ENCODE measurements around the gene CEP57L1.
"Not testable (repeated sequence)": the region's sequence is repeated elsewhere in the genome, so short reads cannot be mapped to it uniquely, and the experiment has no call there.

The CEP57L1 gene

DNA sequence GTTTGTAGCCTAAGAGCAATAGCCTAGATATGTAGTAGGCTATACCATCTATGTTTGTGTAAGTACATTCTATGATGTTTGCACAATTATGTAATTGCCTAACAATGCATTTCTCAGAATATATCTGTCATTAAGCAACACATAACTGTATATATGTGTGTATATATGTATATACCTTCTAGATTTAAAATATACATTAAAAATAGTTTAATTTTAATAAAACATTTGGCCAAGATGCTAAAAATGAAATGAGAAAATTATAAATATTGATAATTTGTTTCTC lies 21.2 kb upstream of the CEP57L1 start:
- no peak for DNase-seq

DNA sequence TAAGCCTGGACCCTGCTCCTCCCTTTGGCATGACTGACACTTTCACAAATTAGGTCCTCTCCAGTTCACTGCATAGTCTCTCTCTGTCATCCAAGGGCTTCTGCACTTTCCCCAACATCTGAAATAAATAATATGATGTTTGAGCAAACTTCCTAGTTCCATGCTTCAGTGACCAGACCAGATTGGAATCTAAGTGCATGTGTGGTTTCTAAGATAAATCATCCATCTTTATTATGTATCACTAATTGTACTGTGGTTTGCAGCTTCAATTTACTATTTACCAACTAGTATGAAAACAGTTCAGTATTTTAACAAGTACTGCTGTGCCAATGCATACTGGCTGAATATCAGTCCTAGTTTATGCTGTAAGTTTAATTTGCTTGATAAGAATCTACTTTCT lies 19.4 kb upstream of the CEP57L1 start:
- no peak for DNase-seq

DNA sequence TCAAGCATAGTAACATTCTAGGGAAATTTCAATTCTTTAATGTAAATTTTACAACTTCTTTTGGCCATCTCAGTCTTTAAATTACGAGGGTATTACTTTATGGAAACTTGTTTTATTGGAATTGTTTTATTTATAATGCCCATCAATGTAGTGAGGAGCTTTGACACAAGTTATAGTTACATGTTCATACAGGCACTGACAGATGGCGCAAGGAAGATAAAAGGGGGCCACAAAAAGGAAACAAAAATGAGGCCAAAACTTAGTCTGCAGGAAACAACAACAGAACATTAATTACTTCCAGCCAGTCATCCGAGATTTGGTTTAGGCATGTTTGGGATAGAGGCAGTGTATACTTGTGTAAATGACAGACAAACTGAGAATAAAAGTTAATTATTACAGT lies 18.9 kb upstream of the CEP57L1 start:
- no peak for DNase-seq

DNA sequence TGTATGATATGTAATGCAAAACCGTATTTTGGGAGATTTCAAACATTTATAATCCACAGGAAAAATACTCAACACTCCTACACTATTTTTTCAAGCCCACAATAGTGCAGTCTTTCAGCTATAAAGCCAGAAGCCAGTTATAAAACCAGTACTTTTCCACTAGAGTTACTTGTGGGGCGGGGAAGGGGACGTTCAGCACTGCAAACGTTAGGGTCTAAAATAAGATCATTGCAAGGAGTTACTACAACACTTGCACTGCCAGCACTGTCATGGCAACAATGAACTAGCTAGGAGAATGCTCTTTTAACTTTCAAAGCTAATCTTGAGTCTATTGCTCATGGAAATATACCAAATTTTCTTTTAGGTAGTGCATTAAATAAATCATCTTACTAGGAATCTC lies 15.3 kb upstream of the CEP57L1 start:
- DNase-seq, result no peak

DNA sequence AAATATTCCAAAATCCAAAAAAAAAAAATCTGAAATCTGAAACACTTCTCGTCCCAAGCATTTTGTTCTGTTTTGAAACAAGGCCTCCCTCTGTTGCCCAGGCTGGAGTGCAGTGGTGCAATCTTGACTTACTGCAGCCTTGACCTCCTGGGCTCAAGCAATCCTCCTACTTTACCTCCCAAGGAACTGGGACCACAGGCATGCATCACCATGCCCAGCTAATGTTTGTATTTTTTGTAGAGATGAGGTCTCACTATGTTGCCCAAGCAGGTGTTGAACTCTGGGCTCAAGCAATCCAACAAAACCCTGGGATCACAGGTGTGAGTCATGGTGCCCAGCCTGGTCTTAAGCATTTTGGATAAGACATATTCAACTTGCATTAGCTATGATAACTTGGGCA lies 14.3 kb upstream of the CEP57L1 start:
- DNase-seq, result no peak

DNA sequence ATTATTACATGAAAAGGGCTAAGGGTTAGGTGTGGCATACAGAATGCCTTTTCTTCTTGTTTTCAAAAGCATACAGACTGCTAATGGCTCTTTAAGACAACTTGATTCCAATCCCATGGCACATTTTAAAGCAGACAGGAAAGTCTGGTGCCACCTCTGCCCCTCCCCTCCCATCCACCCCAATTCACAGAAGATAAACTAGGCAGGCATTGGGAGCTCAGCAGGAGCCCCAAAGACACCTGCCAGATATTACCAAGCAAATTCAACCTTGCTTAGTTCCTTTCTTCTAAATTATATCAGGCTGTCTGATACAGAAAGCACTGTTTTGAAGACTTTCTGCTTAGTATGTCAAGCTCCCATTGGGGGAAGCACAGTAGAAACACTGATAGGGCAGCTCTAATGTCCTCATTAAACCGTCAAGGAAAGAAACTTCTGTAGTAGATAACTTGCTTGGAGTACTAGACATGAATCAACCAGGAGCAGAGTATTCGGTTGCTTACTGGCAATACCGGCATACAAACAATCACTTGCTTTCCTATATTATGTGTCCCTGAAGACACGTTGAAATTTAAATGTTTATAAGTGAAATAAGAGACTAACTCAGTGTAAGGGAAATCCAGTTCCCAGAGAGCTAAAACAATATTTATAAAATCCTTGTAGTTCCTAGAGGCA lies 13.7 kb upstream of the CEP57L1 start:
- peak; percentile 0 for DNase-seq

DNA sequence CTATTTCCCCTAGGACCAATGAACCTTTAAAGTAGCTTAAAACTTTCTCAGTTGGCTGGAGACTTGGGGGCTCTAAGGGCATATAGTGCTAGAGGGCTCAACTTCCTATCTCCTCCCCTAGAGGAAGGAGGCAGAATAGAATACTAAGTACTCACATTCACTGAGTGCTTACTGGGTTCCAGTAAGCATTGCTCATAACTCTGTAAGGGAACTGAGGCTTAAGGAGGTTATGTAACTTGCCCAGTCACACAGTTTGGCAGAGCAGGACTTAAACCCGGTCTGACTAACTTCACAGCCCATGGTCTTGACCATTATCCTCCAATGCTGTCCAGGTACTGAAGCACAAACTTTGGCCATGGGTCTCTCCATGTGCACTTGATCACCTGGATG lies 13.1 kb upstream of the CEP57L1 start:
- no peak for DNase-seq

DNA sequence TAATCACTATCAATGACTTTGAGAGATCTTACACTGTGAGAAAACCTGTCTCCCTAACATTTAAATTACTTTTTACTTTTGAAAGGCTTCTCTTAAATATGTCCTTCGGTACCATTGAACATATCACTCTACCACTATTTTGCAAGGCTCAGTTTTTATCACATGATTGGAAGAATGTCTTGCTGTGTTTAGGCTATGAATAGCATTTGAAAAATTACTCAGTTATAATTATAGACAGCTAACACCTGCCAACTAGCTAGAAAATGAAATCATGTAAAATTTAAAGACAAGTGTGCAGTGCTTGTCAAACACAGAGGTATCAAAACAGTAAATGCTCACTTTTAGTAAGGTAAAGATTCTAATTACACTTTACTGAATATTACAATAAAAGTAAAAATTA lies 11.7 kb upstream of the CEP57L1 start:
- peak; percentile 5 for DNase-seq

DNA sequence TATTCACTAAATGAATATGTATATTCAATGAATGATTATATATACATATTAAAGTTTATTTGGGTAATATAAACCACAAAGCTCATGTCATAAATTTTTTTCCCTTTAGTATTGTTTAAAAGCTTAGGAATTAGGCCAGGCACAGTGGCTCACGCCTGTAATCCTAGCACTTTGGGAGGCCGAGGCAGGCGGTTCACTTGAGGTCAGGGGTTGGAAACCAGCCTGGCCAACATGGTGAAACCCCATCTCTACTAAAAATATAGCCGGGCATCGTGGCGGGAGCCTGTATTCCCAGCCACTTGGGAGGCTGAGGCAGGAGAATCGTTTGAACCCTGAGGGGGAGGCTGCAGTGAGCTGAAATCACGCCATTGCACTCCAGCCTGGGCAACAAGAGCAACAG lies 11.2 kb upstream of the CEP57L1 start:
- not testable (repeated sequence) for DNase-seq

DNA sequence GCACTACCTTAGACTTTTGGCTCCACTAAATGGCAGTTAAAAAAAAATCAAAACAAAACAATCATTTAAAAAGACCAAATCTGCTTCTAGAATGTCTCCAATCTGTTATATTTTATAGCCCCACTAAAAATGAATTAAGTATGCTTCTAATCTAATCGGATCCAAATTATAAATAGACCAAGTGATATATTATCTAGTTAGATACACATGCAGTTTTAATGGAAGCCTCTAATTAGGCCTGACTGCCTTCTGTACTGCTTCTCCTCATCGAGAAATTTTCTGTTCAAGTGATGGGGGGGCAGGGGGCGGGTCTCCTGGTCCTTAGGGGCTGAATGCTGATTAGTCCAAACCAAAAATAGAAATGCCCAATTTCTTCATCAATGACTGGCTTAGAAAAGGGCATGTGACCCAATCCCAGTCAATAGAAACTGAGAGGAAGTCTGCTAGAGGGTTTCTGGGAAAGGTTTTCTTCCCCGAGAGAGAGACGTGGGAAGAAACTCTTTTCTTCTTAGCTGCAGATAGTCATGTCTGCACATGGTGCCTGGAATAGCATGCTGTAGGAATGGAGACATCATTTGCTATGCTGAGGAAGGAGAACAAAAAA lies 7.5 kb upstream of the CEP57L1 start:
- no peak for DNase-seq

DNA sequence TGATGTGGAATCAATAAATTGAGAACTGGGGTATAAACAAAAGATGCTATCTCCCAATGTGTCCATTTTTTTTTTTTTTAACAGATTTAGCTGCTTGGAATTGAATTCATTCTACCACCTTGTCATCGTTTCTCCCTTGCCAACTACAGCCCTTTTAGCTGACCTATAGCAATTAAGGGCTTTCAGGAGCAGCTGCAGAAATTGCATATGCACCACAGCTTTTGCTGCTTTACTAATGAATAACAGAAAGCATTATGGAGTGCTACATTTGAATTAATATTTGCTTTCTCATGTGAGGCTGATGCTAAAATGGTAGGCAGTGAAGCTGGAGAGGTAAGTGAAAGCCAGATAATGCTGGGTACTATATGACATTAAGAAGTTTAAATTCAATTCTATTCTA lies 6.3 kb upstream of the CEP57L1 start:
- DNase-seq, result no peak

DNA sequence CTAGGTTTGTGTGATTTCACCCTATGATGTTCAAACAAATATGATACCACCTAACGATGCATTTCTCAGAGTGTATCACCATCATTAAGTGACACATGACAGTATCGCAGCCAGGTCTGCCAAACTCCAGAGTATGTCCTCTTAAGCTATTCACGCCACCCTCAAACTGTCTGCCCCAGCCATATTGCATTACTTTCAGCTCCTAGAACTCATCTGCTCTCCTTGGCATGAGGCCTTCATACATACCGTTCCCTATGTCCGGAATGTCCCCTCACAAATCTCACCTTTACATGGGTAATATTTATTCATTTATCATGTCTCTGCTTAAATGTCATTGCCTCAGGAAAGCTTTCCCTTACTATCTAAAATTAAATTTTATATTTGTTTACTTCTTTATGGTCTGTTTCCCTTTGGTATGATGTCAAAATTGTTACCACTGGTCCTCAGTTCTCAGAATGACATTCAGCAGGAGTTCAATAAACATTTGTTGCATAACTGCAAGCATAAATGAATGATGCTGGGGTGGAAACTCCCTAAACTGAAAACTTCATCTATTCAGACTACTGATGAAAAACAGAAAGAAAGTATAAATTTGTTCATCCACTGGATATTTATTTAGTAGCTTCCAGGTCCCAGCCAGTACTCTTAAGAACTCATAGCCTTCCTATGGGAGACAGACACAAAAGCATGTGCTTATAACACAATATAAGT lies 3.8 kb upstream of the CEP57L1 start:
- DNase-seq, result no peak

DNA sequence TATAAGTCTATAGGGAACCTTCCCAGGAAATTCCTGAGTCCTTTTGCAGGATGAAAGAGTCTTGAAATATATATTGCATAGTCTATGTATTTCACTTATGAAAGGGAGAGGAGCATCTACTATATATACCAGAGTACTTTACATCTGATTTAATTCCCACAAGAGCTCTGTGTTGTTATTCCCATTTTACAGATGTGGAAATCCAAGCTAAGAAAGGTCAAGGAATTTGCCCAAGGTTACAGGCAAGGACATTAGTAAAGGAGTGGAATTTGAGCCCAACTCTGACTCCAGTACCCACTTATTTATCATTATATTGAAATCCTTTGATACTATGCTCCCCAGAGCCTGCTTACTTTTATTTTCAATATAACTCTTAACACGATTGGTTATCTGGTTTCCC lies 3.2 kb upstream of the CEP57L1 start:
- no peak for DNase-seq

DNA sequence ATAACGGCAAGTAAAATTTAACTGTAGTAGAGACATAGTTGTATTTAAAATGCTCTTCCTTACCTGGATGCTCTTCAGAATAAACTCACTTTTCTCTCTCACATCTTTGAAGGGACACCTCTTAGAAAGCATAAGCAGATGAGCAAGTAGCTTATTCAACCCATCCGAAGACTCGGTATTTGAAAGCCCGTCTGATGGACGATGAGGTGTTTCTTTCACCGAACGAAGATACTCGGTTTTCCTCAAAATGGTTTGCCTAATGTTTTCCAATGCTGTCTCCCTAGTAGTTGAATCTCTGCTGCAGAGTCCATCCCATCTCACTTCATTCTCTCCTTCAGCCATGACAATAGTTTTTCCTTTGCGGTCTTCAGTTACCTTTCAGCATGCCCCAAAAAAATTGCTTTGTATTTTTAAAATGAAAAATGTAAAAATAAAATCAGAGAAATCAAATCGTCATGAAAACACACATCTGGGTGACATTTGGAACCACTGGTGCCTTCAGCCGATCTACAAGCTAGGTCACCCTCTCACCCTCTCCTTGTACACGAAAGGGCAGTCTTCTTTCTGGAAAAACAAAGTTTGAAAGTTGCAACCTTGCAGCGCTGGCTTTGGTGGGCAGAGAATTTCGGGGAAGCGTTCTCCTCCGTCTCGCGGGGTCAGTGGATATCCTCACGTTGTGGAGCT lies 1.4 kb upstream of the CEP57L1 start:
- DNase-seq, result no peak

DNA sequence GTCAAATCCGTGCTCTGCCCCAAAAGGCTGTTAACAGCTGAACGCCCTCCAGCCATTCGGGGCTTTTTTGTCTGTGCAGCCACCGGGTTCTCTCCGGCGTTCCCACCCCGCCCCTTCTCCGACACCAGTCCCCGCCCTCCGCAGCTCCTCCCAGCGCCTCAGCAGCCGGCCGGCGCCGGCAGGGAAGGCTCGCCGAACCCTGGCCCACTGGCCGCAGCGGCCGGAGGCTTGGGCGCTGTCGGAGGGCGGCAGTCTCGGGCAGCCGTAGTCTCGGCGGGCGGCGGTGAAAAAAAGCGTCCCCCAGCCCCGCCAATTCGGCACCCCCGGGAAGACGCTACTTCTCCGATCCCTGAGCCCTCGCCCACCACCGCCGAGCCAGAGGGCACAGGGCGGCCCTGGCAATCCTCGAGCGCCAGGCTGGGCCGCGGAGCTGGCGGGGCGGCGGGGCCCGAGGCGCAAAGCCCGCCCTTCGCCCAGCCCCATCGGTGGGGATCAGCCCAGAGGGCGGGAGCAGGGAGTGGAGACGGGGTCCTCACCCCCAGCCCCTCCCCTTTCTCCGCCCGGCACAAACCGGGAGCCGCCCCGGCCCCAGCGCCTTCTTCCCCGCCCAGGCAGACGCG lies 781 bp upstream of the CEP57L1 start, which contains the start of gene SESN1:
Gene SESN1, minus strand, starts transcription at position 431 of the 620 bp plus-strand sequence. CDS start 773 bp downstream, outside the sequence.
- DNase-seq, result peak; percentile 60

DNA sequence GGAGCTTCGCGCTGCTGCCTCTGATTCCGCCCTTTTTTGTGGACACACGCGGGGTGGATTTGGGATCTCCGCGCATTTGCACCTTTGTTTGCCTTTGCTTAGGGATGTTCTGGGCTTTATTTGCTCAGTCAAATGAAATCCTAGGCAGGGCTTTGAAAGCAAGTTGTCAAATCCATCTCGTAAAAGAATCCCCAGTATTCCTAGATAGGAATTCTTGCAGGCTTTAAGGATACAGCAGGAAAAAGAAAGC lies 453 bp downstream of the CEP57L1 start:
- DNase-seq, result no peak

DNA sequence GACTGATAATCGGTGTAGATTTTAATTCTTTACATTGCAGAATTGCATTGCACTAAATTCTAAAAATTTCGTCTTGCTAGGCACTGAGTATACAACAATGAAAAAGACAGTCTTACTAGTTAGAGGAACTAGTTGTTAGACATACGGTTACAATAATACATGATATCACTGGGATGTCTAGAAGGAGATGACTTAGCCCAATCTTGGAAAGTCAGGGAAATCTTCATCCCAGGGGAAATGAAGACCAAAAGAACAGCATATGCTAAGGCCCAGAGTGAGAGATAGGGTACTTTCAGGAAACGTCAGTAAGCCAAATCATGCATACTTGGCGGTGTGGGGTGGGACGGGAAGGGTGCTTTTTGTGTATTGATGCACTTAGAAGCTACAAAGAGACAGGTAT lies 901 bp downstream of the CEP57L1 start:
- no peak for DNase-seq

DNA sequence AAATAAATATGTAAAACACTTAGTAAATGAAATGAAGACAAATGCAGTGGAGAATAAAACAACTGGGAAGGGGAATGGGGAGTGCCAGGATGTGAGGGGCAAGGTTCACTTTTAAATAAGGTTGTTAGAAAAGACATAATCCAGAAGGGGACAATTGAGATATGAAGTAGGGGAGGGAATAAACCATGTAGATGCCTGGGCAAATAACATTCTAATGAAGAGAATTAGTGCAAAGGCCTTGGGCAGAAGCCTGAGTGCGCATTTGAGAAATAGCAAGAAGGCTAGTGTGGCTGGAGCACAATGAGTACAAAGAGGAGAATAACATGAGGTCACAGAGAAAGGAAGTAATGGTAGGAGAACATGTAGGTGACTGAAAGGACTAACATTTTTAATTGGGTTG lies 2.4 kb downstream of the CEP57L1 start:
- no peak for DNase-seq

DNA sequence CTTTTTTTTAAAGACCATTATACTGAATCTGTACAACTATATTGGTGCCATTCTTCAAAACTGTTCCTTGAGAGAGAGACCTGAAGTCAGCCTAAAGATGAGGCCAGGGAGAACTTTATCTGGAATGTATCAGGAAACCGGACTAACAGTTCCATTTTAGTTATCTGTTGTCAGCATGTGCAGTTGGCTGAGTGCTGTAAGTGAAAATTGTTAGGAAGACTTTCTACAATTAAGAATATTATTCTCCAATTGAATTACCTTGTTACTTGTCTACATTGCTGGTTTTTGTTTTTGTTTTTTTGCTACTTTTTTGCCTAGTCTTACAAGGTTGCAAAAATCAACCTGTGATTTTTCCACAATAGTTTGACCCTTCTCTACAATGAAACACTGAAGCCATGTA lies 7.5 kb downstream of the CEP57L1 start:
- DNase-seq, result no peak

DNA sequence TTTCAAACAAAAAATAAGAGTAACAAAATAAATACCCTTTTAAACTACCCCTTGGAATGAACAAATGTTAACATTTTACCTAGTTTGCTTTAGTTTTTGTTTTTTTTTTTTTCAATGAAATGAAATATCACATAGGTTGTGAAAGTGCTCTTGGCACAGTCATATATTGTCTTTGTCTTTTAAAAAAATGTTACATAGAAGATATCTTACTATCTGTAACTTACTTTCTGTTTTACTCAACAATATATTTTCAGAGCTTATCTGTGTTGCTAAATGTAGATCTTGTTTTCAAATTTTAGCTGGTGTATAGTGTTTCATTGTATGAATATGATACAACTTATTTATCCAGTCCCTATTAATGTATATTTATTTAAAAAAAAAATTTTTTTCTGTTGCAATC lies 8.6 kb downstream of the CEP57L1 start:
- no peak for DNase-seq

DNA sequence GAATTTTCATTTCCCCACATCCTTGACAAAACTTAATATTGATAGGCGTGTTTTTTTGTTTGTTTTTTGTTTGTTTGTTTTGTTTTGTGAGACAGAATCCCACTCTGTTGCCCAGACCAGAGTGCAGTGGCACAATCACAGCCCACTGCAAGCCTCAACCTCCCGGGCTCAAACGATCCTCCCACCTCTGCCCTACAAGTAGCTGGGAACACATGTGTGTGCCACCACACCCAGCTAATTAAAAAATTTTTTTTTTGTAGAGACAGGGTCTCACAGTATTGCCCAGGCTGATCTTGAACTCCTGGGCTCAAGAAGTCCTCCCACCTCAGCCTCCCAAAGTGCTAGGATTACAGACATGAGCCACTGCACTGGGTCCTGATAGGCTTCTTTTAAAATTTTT lies 9.2 kb downstream of the CEP57L1 start:
- no peak for DNase-seq

DNA sequence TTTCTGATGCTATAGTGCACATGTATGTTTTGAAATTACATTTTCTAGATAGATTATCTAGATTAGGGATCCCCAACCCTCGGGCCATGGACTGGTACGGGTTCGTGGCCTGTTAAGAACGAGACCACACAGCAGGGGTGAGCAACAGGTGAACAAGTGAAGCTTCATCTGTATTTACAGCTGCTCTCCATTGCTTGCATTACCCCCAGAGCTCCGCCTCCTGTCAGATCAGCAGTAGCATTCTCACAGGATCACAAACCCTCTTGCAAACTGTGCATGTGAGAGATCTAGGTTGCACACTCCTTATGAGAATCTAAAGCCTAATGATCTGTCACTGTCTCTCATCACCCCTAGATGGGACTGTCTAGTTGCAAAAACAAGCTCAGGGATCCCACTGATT lies 10.4 kb downstream of the CEP57L1 start:
- DNase-seq, result no peak

DNA sequence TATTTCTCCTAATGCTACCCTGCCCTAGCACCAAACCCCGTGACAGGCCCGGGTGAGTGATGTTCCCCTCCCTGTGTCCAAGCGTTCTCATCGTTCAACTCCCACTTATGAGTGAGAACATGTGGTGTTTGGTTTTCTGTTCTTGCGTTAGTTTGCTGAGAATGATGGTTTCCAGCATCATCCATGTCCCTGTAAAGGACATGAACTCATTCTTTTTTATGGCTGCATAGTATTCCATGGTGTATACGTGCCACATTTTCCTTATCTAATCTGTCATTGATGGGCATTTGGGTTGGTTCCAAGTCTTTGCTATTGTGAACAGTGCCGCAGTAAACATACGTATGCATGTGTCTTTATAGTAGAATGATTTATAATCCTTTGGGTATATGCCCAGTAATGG lies 14.4 kb downstream of the CEP57L1 start:
- DNase-seq, result not testable (repeated sequence)

DNA sequence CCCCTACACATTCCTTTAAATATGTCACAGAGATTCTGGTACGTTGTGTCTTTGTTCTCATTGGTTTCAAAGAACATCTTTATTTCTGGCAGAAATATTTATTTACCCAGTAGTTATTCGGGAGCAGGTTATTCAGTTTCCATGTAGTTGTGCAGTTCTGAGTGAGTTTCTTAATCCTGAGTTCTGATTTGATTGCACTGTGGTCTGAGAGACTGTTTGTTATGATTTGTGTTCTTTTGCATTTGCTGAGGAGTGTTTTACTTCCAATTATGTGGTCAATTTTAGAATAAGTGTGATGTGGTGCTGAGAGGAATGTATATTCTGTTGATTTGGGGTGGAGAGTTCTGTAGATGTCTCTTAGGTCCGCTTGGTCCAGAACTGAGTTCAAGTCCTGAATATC lies 17.4 kb downstream of the CEP57L1 start:
- not testable (repeated sequence) for DNase-seq
